Transverse colon (tissue), 4 donors: ENCODE results near the gene TRPV3. TPM values are rescaled to one million over a fixed set of nuclear protein-coding genes. Genes with fewer than 3 reads are reported as not detected.

Experiments used
- DNase-seq: peaks from one replicate; pipeline ENCODE4 v3.0.0-alpha.2; 2019
- H3K27ac ChIP-seq, 4 donors: fragments of 200-600 bp; sonication (generic); 2 replicates each; pipeline ENCODE4 v1.5.1; 2016 to 2018; ENCODE audit warnings: inconsistent platforms in 4 of 4
- H3K27me3 ChIP-seq: fragments of 200-600 bp; sonication (generic); 2 replicates; pipeline ENCODE4 v1.5.1; 2017; ENCODE audit warnings: inconsistent platforms
- H3K36me3 ChIP-seq, 4 donors: fragments of 200-600 bp; sonication (generic); 2 replicates each; pipeline ENCODE4 v1.5.1; 2017 to 2019; ENCODE audit warnings: inconsistent platforms in 4 of 4
- H3K4me1 ChIP-seq, 4 donors: fragments of 200-600 bp; sonication (generic); 2 replicates each; pipeline ENCODE4 v1.5.1; 2017 to 2020; ENCODE audit warnings: inconsistent platforms in 4 of 4
- H3K4me3 ChIP-seq, 4 donors: fragments of 200-600 bp; sonication (generic); 1 replicate in 1 of 4; 2 replicates in 3 of 4; pipeline versions ENCODE4 v1.5.1 to v1.6.1; 2017 to 2019; ENCODE audit warnings: inconsistent platforms in 4 of 4
- H3K9me3 ChIP-seq, 2 donors: fragments of 200-600 bp; sonication (generic); 2 replicates each; pipeline ENCODE4 v1.5.1; 2017 to 2019; ENCODE audit warnings: inconsistent platforms in 2 of 2
- CTCF ChIP-seq, 5 experiments: fragments of 200-600 bp in 3 of 5; fragments of 450-650 bp in 2 of 5; sonication (generic) in 3 of 5; IDR thresholded peaks; 1 replicate in 2 of 5; 2 replicates in 3 of 5; pipeline ENCODE4 v1.5.1; 2016 to 2017; ENCODE audit warnings: antibody characterized with exemption in 5 of 5, inconsistent platforms in 3 of 5, mild to moderate bottlenecking in 2 of 5, moderate library complexity in 1 of 5
- EP300 ChIP-seq: sonication (generic); formaldehyde crosslinking; IDR thresholded peaks from one replicate; pipeline ENCODE4 v1.6.1; 2017; ENCODE audit warnings: antibody characterized with exemption, low read depth
- POLR2A ChIP-seq: fragments of 450-650 bp; IDR thresholded peaks from one replicate; pipeline ENCODE4 v1.6.1; 2016; ENCODE audit warnings: antibody characterized with exemption, mild to moderate bottlenecking, moderate library complexity
- POLR2AphosphoS5 ChIP-seq, 3 donors: sonication (generic); formaldehyde crosslinking; IDR thresholded peaks; one replicate each; pipeline ENCODE4 v1.6.1; 2016; ENCODE audit warnings: antibody characterized with exemption in 3 of 3
- WGBS, 2 donors: methylation state at CpG; one replicate each; pipeline ENCODE4 v1.1.5; 2018; ENCODE audit warnings: low coverage in 1 of 2; 5-methylcytosine and 5-hydroxymethylcytosine counted together
- in situ Hi-C, 4 donors: fragments of 200-750 bp; cut with MboI; loops; one replicate each; pipeline versions ENCODE4 v1.15.0 to v1.15.1; 2017; ENCODE audit warnings: low sequenced_read_pairs in 3 of 4, low pct_ligation_motif_present in 1 of 4, low pct_unique_long_range_greater_than_20kb in 1 of 4
- intact Hi-C: fragments of 100-400 bp; cut with DNase I; formaldehyde crosslinking; loops from one replicate; pipeline ENCODE4 v1.15.1; 2023; ENCODE audit warnings: low total_unique reads
- total RNA-seq, 4 donors: library from RNA; depleted of rRNA; stranded (reverse); fragments of >200 nt; gene quantifications; one replicate each; pipeline ENCODE4 v1.1.0, GENCODE V29; 2016

Gene TRPV3
- total RNA-seq, 4 donors from 2014 or later = 0.20 to 7.1 (median 3.7) TPM

- H3K36me3 ChIP-seq = peaks cover 0 to 4% (median 0%) of the 10 kb centered on the region in 4 donors
- 100% methylated on average over 1 to 6 of the region's 7 CpGs for WGBS, 2 donors
- H3K27ac ChIP-seq = no peak overlapping the region
- H3K27me3 ChIP-seq = no peaks in the 10 kb centered on the region
- no peak for DNase-seq
- intact Hi-C loops (no loop called here), in situ Hi-C loops (no loop called here)
- H3K9me3 ChIP-seq = no peaks in the 10 kb centered on the region
- H3K4me1 ChIP-seq = no peaks in the 10 kb centered on the region
- no peak overlapping the region for H3K4me3 ChIP-seq
- TF ChIP-seq POLR2A (no peak), POLR2AphosphoS5 (IDR thresholded peaks at IDR 0.05) (no peak)
Measured at GRCh38 chr17:3574231-3574630, 16.6 kb upstream of the TRPV3 start.

DNA sequence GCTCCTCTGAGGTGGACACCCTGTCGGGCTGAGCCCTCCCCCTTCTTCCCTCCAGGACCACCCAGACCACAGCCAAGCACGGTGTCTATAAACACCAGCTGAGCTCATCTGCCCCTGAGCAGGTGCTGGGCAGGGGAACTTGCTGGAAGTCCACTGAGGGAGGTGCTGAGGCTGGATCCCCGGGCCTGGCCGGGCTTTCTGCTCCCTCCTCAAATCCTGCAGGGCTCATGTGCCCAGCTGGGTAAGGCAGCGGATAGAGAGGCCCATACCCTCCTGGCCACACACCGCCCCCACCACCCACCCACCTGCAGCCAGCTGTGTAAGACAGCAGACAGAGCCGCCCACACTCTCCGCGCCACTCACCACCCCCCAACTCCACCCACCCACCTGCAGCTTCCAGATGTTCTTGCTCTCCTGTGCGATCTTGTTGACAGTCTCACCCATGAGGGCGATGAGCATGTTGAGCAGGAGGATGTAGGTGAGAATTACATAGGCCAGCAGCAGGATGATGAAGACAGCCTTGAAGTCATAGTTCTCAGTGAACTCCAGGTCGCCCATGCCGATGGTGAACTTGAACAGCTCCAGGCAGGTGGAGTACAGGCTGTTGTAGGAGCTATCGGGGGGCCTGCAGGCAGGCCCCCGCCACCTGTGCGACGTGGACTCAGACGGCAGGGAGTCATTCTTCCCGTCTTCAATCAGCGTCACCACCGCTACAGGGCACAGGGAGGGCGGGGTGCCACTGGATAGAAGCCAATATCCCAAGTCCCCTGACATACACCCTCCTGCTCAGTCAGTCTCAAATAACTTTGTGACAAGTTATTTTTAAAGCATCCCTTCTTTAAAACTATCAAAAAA, 15.9 kb upstream of the TRPV3 start:
- no peaks in the 10 kb centered on the region for H3K27me3 ChIP-seq
- H3K4me3 ChIP-seq = no peak overlapping the region
- H3K4me1 ChIP-seq = no peaks in the 10 kb centered on the region
- peaks cover 0 to 4% (median 0%) of the 10 kb centered on the region in 4 donors for H3K36me3 ChIP-seq
- in situ Hi-C loops = no loop called here
- H3K27ac ChIP-seq = no peak overlapping the region
- no peak for DNase-seq
- TF ChIP-seq POLR2AphosphoS5 (IDR thresholded peaks at IDR 0.05) (no peak), CTCF (IDR thresholded peaks at IDR 0.05) (no peak), EP300 (no peak), POLR2A (no peak)
- intact Hi-C loops = no loop called here
- WGBS, 2 donors = 84 to 90% methylated on average over 4 to 19 of the region's 22 CpGs
- H3K9me3 ChIP-seq = no peaks in the 10 kb centered on the region

DNA sequence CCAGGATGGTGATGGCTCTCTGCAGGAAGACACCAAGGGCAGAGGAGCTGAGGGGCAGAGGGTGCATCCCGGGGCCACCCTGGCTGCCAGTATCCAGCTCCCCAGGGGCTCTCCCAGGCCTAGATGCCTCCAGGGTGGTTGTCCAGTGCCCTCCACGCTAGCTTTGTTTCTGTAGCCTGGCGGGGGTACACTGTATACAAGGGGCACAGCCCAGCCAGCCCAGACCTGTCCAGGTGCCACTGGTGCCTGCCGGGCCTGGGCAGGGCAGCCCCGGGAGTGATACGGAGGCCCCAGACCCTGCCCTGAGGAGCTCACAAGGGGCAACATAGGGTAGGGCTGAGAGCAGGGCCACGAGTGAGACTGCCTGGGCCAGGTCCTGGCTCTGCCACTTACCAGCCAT, 14.6 kb upstream of the TRPV3 start:
- Histone ChIP-seq H3K27ac (no peak overlapping the region), H3K36me3 (peaks cover 0 to 4% (median 0%) of the 10 kb centered on the region in 4 donors), H3K27me3 (no peaks in the 10 kb centered on the region), H3K9me3 (no peaks in the 10 kb centered on the region), H3K4me3 (no peak overlapping the region), H3K4me1 (no peaks in the 10 kb centered on the region)
- no peak for DNase-seq
- in situ Hi-C loops = no loop called here
- no peak for TF ChIP-seq CTCF (IDR thresholded peaks at IDR 0.05)
- no peak for TF ChIP-seq POLR2A
- no peak for TF ChIP-seq EP300
- TF ChIP-seq POLR2AphosphoS5 (IDR thresholded peaks at IDR 0.05) = no peak
- intact Hi-C loops = no loop called here
- WGBS, 2 donors = 92% methylated on average over 2 of the region's 7 CpGs; no CpG with 5 or more reads in 1 of the 2 donors

GRCh38 chr17:3571043-3571900, 13.7 kb upstream of the TRPV3 start:
- no peak overlapping the region for H3K4me3 ChIP-seq
- no peak overlapping the region for H3K27ac ChIP-seq
- H3K4me1 ChIP-seq = no peaks in the 10 kb centered on the region
- no peak for TF ChIP-seq CTCF (IDR thresholded peaks at IDR 0.05)
- no peak for TF ChIP-seq POLR2AphosphoS5 (IDR thresholded peaks at IDR 0.05)
- no peak for TF ChIP-seq POLR2A
- TF ChIP-seq EP300 = no peak
- in situ Hi-C loops (no loop called here), intact Hi-C loops (no loop called here)
- H3K9me3 ChIP-seq = no peaks in the 10 kb centered on the region
- 93% methylated on average over 28 of the region's 36 CpGs; no CpG with 5 or more reads in 1 of the 2 donors for WGBS, 2 donors
- peaks cover 0 to 4% (median 0%) of the 10 kb centered on the region in 4 donors for H3K36me3 ChIP-seq
- DNase-seq = no peak
- no peaks in the 10 kb centered on the region for H3K27me3 ChIP-seq
